ENCODE data around the gene HOXB4.

GRCh38 chr17:48595278-48595999 lies 17.3 kb upstream of the HOXB4 start:
- TF ChIP-seq SP1 (IDR thresholded peaks at IDR 0.05; ENCODE audit: low read depth, low read length) (no peak), CREM (IDR thresholded peaks at IDR 0.05; ENCODE audit: low read depth) (no peak), BHLHE40 (IDR thresholded peaks at IDR 0.05; ENCODE audit: borderline replicate concordance in 1 of 2, low read depth in 2 of 2, low read length in 1 of 2) (no peak), POLR2AphosphoS2 (IDR thresholded peaks at IDR 0.05; ENCODE audit: low read depth, low read length) (no peak), POLR2A (IDR thresholded peaks at IDR 0.05; ENCODE audit: low read depth, low read length) (no peak)

Data from GM12878 (cell line).